GM19239 (cell line): ENCODE measurements around the gene AKT1.

Experiments
- DNase-seq: peaks from one replicate; pipeline ENCODE4 v3.0.0; 2011; ENCODE audit warnings: low spot score; ENCODE audit not compliant: insufficient read length
- FAIRE-seq: peaks from 2 replicates; lab custom pipeline; 2011; peaks lifted over from hg19 to GRCh38; lab: Jason Lieb, UNC

The AKT1 gene

GRCh38 chr14:104788873-104789663, 6.5 kb downstream of the AKT1 start:
- no peak for FAIRE-seq
- no peak for DNase-seq

GRCh38 chr14:104788161-104788818, 7.3 kb downstream of the AKT1 start:
- DNase-seq (no peak), FAIRE-seq (no peak)

GRCh38 chr14:104787736-104788135, 7.8 kb downstream of the AKT1 start:
- no peak for FAIRE-seq
- no peak for DNase-seq

GRCh38 chr14:104786726-104787675, 8.5 kb downstream of the AKT1 start:
- no peak for DNase-seq
- no peak for FAIRE-seq

- DNase-seq, result no peak
- FAIRE-seq, result no peak
Observed at GRCh38 chr14:104786091-104786586, 9.4 kb downstream of the AKT1 start.

- DNase-seq (no peak), FAIRE-seq (no peak)
Observed at GRCh38 chr14:104785708-104786080, 9.9 kb downstream of the AKT1 start.

GRCh38 chr14:104784846-104785707, 10.5 kb downstream of the AKT1 start:
- FAIRE-seq (no peak), DNase-seq (no peak)

GRCh38 chr14:104784218-104784568, 11.4 kb downstream of the AKT1 start:
- DNase-seq (no peak), FAIRE-seq (no peak)

- FAIRE-seq (no peak), DNase-seq (no peak)
Observed at GRCh38 chr14:104783484-104784217, 11.9 kb downstream of the AKT1 start.

- DNase-seq, result no peak
- no peak for FAIRE-seq
Observed at GRCh38 chr14:104782808-104783139, 12.8 kb downstream of the AKT1 start.

GRCh38 chr14:104782086-104782807, 13.3 kb downstream of the AKT1 start:
- FAIRE-seq, result no peak
- DNase-seq, result no peak

GRCh38 chr14:104781271-104782077, 14.1 kb downstream of the AKT1 start:
- FAIRE-seq, result no peak
- DNase-seq, result no peak

GRCh38 chr14:104780513-104781030, 15.0 kb downstream of the AKT1 start:
- DNase-seq, result no peak
- FAIRE-seq, result no peak

GRCh38 chr14:104779776-104780512, 15.6 kb downstream of the AKT1 start:
- DNase-seq (no peak), FAIRE-seq (no peak)

- no peak for FAIRE-seq
- no peak for DNase-seq
Observed at GRCh38 chr14:104778694-104779331, 16.7 kb downstream of the AKT1 start.

GRCh38 chr14:104777808-104778249, 17.7 kb downstream of the AKT1 start:
- no peak for DNase-seq
- FAIRE-seq, result no peak
